Hindlimb muscle (tissue), 1 donor: ENCODE results near the gene KCNH8. TPM values are rescaled to one million over a fixed set of nuclear protein-coding genes. Genes with fewer than 3 reads are reported as not detected.

Source experiments
- DNase-seq: peaks from one replicate; pipeline ENCODE4 v3.0.0-alpha.2; 2013
- polyA plus RNA-seq: library from polyadenylated mRNA; unstranded; fragments of 120-200 nt; gene quantifications from one replicate; pipeline ENCODE4 v1.2.1, GENCODE V29; 2013; ENCODE audit not compliant: insufficient read length

The KCNH8 gene
- polyA plus RNA-seq, 1 donor = 0.04 TPM

DNA sequence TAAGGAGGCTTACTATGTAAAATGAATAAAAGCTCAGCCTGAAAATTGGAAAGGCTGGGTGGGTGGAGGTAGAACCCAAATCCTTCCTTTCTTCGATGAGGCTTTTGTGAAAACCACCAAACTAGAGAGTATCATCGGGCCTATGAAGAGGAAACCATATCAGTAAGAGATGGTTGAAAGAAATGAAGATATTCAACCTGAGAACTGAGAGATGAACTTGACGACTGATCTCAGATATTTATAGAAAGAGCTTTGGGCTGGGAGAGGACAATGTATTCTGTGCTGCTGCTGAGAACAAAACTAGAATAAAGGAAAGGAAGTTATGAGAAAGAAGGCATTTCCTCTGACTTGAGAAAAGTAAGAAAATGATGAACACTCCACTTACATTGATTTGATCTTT lies 236.6 kb downstream of the KCNH8 start:
- no peak for DNase-seq

- DNase-seq = no peak
Measured at GRCh38 chr3:19392150-19392549, 243.8 kb downstream of the KCNH8 start.

DNA sequence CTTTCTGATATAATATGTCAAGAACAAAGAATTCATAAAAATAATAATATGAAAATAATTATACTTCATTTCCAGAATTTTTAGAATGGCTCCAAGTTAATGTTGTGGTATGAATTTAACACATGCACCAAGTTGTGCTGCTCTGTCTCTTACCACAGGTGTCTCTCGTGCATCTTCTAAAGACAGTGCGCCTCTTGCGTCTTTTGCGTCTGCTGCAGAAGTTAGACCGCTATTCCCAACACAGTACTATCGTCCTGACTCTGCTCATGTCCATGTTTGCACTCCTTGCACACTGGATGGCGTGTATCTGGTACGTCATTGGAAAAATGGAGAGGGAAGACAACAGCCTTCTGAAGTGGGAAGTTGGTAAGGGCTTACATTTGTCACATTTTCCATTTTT lies 246.6 kb downstream of the KCNH8 start:
- no peak for DNase-seq

DNA sequence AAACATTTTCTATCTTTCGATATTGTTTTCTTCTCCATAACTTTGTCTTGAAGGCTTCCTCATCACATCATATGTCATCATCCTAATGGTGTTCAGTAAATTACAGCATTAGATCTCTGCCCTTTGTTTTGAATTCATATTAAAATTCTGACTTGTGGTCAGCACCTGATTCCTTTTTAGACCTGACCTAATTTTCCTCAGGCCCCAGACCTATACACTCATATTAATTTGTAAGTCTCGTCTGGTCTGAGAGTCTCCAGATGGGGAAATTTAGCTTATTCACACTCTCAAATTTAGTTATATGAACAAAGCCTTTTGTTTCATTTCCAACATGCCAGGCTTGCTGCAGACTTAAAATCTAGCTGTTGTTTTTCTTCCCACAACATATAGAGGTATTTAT lies 248.4 kb downstream of the KCNH8 start:
- no peak for DNase-seq

- DNase-seq = no peak
Measured at GRCh38 chr3:19399356-19399755, 251.0 kb downstream of the KCNH8 start.

GRCh38 chr3:19399836-19400235 lies 251.5 kb downstream of the KCNH8 start:
- DNase-seq = no peak

DNA sequence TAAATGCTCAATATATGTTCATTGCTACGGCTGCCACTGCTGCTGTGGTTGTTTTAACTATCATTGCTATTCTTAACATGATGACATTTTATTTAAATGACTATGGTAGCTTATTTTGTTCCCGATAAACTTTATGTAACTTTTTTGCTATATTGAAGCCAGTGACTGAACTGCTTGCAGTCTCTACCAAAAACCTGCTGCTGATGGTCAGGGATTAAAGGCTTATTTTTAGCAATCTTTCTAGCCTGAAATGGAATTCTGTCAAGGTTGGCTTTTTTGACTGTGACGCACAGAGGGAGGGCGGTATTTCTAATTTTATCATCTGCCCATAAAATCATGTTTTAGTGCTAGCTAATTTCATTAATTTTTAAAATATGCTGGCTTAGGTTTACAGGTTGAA lies 271.8 kb downstream of the KCNH8 start:
- DNase-seq = no peak

- DNase-seq = no peak
Measured at GRCh38 chr3:19425825-19426224, 277.5 kb downstream of the KCNH8 start.

DNA sequence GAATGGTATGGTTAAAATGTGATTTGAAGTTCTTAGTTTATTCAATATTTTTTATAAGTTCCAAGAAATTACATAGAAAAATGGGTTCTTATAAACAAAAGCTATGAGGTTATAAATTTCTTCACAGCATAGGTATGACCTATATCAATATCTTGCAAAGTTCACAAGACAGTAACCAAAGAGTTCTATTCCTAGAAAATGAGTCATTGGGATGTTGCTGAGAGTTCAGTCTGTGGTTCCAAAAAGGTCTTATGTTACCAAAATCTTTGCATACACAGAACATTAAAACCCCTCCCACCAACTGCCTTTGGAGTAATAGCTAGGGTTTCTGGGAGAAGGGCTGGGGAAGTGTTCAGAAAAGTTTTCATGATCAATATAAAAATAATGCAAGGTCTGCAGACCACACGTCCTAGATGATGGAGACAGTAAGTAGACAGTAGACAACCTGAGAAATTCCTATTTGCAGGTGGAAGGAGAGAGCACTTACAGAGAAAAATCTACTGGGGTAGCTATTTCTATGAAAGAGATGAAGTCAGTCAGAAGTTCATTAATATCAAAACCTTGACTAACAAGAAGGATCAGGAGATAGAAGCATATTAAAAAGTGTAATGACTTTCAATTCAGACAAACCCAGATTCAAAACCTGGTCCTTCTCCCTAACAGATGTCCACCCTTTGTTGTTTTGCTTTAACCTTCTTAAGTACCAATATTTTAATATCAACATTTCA lies 279.3 kb downstream of the KCNH8 start:
- no peak for DNase-seq

GRCh38 chr3:19428729-19429128 lies 280.4 kb downstream of the KCNH8 start:
- no peak for DNase-seq

DNA sequence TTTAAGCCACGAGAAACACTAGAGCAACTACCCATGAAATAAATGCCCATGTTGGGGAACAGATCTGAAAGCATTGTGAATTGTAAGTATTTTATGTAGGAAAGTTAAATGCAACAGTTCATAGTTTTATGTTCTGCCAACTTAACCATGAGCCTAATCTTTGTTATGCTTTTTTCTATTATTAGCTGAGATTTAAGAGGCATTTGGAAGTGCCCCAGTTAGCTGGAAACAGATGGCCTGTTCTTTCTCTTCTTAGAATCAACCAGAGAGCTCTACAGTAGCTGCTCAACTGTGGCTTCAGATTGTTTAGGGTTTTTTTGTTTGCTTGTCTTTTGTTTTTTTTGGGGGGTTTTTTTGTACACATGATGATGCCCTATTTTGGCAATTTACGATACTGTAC lies 284.4 kb downstream of the KCNH8 start:
- DNase-seq = no peak

DNA sequence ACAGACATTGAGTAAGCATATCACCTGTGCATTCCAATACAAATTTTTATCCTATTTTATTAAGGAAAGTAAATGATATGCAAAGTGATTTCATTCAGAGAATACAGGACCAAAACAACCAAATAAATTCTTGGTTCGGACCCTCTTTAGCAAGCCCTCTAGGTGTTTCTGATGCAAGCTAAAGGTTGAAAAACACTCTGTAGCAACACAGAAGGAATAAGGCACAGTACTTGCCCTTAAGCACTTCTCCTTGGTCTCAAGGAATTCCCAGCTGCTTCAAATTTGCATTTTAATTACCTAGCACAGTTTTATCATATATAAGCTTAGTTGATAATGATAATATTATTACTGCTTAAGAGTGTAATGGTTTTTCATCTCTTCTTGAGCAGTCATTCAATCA lies 288.4 kb downstream of the KCNH8 start:
- no peak for DNase-seq

GRCh38 chr3:19439944-19440343 lies 291.6 kb downstream of the KCNH8 start:
- no peak for DNase-seq

GRCh38 chr3:19446138-19446537 lies 297.8 kb downstream of the KCNH8 start:
- no peak for DNase-seq

GRCh38 chr3:19446687-19447086 lies 298.4 kb downstream of the KCNH8 start:
- DNase-seq = no peak

- no peak for DNase-seq
Measured at GRCh38 chr3:19455546-19455945, 307.2 kb downstream of the KCNH8 start.

DNA sequence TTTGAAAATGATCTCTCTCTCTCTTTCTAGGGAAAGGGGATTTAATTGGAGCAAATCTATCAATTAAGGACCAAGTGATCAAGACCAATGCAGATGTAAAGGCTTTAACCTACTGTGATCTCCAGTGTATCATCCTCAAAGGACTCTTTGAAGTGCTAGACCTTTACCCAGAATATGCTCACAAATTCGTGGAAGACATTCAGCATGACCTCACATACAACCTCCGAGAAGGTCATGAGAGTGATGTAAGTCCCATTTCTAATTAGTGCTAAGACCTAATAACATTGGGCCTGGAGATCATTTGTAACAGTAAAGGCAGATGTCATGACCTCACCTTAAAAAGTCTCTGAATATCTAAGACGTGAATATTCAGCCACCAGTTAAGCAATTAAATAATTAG lies 308.4 kb downstream of the KCNH8 start:
- DNase-seq = no peak

DNA sequence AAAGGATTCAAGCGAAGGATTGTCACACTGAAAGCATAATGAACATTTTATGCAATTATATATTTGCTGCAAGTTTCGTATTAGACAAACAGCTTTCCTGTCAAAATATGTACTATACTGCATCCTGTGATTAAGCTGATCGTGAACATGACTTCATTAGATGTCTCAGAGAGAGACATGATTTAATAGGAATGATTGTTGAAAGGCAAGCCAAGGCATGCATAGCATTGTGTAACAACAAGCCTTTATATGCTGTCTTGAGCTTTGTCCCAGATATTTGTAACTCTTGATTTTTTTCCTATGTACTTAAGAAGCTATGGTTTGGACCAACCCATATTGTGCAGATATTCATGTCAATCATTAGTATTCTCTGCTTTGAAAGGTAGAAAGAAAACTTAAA lies 309.1 kb downstream of the KCNH8 start:
- no peak for DNase-seq

DNA sequence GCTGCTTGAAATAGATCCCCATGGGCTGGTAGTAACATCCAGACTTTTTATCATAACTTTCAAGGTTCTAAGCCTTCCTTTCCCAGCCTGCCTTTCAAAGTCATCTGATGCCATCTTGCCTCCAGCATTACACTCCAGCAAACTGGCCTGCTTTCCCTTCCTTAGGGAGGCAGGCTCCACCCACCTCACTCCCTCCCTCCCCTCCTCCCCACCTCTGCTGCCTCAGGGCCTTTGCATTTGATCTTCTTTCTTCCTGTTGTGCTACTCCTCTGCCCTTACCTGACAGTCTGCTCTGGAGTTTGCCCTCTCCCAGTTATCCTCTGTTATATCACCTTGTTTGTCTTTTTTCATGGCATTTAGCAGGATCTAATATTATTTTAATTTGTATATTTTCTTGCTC lies 319.5 kb downstream of the KCNH8 start:
- DNase-seq = no peak

GRCh38 chr3:19471138-19471537 lies 322.8 kb downstream of the KCNH8 start:
- DNase-seq = no peak

DNA sequence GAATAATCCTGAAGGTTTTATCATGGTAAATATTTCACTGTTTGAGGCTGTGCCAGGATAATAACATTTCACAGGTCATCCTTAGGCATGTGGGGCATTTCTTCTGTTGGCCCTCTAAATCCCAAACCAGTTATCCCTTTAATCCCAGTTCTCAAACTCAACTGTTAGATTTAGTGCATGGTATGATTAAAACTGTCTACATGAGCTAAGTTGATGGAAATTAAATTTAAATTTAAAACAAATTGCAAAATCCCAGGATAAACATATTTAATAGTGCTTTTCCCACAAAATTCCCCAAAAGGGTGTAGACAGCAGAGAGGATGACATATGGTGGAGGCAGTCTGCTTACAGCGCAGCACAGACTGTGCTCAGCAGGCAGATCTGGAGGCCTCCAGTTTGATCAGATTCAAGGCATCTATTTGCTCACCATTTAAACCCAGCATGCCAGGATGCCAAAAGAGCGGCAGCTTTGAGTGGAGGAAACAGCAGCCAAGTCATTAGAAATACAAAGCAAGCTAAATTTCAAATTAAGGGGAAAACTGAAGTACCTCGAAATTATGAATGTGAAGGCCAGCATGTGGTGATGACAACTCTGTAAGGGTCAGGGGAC lies 325.8 kb downstream of the KCNH8 start:
- no peak for DNase-seq

DNA sequence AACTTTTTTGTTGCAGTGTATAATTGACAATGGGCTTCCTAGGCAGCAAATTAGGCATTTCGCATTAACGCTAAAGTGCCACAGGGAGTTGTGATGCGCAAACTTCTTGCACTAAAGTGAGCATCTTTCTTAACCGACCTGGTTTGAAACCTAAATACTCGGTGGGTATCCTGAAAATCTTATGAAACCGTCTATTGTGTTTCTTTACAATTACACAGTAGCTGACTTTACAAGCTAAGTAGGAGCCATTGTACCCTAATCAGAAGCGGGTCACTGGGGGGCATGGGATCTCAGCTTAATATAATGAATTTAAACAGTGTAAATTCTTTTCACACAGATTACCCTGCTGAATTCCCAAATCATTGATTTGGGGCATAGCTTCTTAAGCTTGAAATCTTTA lies 328.0 kb downstream of the KCNH8 start:
- DNase-seq = no peak

DNA sequence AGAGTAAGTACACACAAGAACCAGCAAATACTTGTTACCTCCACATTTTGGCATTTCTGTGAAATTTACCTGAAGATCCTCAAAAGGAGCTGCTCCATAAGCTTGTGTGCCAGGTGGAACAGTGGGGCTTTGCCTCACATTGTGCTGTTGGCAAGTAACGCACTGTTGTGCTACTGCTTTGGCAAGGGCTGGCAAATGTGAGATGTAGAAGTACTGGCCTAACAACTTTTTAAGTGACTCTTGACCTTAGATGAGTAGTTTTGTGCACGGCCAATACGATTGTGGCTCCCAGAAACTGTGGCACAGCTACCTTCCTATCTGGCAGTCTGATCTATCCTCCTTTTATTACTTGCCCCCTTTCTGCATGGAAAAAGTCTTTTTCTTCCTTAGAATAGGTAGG lies 337.0 kb downstream of the KCNH8 start:
- no peak for DNase-seq

GRCh38 chr3:19487386-19487785 lies 339.1 kb downstream of the KCNH8 start:
- DNase-seq = no peak

DNA sequence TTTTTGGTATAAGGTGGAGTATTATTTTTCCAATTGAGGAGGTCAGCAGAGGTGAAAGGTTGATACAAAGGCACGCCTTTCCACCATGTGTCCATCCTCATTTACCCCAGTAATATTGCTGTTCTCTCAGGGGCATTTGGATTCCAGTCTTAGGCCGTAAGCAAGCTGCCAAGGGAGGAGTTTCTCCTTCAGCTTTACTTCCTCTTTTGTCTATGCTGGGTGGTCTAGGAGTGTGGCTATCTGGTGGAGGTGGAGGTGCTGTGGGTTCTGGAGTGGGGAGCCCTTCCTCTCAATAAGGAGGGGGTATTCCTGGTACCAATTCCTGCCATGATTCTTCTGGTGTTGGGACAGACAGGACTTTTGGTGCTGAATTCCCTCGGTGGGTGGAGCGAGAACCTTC lies 340.6 kb downstream of the KCNH8 start:
- no peak for DNase-seq
